SK-N-SH treated with all-trans-retinoic acid at 6 μM for 48 hours (cell line): Measurements from ENCODE around the gene ORC4.

Experiments used
- ARNTL ChIP-seq: fragments of 450-650 bp; formaldehyde crosslinking; IDR thresholded peaks from 2 replicates; pipeline ENCODE4 v1.5.0; 2020; ENCODE audit warnings: low read depth, mild to moderate bottlenecking, moderate library complexity, borderline replicate concordance
- TF ChIP-seq, protein P1 (sequence below): fragments of 250-450 bp; sonication (Bioruptor Pico); IDR thresholded peaks from 2 replicates; pipeline ENCODE4 v1.5.1; 2020; ENCODE audit warnings: low read depth, mild to moderate bottlenecking, moderate library complexity
- TF ChIP-seq, protein P2 (sequence below): fragments of 250-450 bp; sonication (Bioruptor Pico); IDR thresholded peaks from 2 replicates; pipeline ENCODE4 v1.8.0; 2021; ENCODE audit warnings: low read depth, mild to moderate bottlenecking, moderate library complexity, borderline replicate concordance

DNA sequence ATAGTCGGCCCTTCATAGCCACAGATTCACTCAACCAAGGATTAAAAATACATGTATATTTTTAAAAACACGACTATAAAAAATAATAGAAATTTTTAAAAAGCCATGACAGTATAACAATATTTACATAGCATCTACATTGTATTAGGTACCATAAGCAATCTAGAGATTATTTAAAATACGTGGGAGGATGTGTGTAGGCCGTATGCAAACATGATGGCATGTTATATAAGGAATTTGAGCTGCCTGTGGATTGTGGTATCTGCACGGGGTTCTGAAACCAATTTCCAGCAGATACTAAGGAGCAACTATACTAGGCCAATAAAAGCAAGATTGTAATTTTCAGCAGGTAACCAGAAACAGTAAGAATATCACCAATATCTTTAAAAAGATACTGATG is 5.9 kb downstream of the ORC4 start:
- TF ChIP-seq ARNTL (CRISPR knock-in tag): no peak
- TF ChIP-seq, protein P1, sequence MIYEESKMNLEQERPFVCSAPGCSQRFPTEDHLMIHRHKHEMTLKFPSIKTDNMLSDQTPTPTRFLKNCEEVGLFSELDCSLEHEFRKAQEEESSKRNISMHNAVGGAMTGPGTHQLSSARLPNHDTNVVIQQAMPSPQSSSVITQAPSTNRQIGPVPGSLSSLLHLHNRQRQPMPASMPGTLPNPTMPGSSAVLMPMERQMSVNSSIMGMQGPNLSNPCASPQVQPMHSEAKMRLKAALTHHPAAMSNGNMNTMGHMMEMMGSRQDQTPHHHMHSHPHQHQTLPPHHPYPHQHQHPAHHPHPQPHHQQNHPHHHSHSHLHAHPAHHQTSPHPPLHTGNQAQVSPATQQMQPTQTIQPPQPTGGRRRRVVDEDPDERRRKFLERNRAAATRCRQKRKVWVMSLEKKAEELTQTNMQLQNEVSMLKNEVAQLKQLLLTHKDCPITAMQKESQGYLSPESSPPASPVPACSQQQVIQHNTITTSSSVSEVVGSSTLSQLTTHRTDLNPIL (CRISPR knock-in tag): no peak
- TF ChIP-seq, protein P2, sequence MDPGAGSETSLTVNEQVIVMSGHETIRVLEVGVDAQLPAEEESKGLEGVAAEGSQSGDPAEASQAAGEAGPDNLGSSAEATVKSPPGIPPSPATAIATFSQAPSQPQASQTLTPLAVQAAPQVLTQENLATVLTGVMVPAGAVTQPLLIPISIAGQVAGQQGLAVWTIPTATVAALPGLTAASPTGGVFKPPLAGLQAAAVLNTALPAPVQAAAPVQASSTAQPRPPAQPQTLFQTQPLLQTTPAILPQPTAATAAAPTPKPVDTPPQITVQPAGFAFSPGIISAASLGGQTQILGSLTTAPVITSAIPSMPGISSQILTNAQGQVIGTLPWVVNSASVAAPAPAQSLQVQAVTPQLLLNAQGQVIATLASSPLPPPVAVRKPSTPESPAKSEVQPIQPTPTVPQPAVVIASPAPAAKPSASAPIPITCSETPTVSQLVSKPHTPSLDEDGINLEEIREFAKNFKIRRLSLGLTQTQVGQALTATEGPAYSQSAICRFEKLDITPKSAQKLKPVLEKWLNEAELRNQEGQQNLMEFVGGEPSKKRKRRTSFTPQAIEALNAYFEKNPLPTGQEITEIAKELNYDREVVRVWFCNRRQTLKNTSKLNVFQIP (CRISPR knock-in tag): no peak
